Pons (tissue), 1 donor: ENCODE measurements around the gene HTR6.
"Not testable (repeated sequence)": the region's sequence is repeated elsewhere in the genome, so short reads cannot be mapped to it uniquely, and the experiment has no call there.

Experiments used
- DNase-seq: peaks from one replicate; pipeline ENCODE4 v3.0.0-alpha.2; 2016; ENCODE audit warnings: low spot score

Gene HTR6

GRCh38 chr1:19639228-19639627 lies 25.4 kb upstream of the HTR6 start:
- DNase-seq = not testable (repeated sequence)

GRCh38 chr1:19639999-19640362 lies 24.7 kb upstream of the HTR6 start:
- DNase-seq = no peak

GRCh38 chr1:19640363-19641316 lies 24.0 kb upstream of the HTR6 start:
- DNase-seq = no peak

- no peak for DNase-seq
Measured at GRCh38 chr1:19643121-19643520, 21.6 kb upstream of the HTR6 start.

- DNase-seq = no peak
Measured at GRCh38 chr1:19643602-19644394, 20.9 kb upstream of the HTR6 start, which contains the start of gene NBL1. NBL1 (plus strand) TSS chr1:19644311; CDS start chr1:19655031, 10,720 bp downstream.

DNA sequence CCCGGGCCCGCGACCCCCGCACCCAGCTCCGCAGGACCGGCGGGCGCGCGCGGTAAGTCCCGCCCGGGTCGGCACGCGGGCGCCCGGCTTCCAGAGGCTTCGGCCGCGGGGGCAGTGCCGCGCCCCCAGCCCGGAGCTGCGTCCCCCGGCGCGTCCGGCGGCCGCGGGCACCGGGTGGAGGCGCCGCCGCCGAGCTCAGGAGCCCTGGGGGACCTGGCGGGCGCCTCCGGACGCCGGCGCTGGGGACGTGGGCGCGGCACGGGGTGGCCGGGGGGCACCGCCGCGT lies 20.3 kb upstream of the HTR6 start:
- no peak for DNase-seq

GRCh38 chr1:19644681-19645410 lies 19.8 kb upstream of the HTR6 start:
- DNase-seq = no peak

GRCh38 chr1:19645411-19646251 lies 19.0 kb upstream of the HTR6 start:
- DNase-seq = no peak

- no peak for DNase-seq
Measured at GRCh38 chr1:19646377-19647319, 18.0 kb upstream of the HTR6 start.

DNA sequence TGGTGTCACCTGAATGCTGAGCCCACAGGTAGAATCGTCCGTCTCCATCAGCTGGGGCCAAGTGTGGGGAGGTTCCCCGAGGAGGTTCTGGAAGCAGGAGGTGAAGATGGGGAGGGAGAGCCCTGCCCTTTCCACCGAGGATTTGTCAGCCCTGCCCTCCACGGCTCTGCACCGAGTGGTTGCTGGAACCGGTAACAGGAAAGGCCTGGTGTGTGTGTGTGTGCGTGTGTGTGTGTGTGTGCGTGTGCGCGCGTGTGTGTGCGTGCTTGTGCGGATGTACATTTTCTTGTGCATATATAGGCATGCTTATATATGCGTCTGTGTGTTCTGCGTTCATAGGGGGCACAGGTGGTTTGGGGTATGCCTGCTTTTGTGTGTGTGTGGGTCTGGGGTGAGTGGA lies 17.0 kb upstream of the HTR6 start:
- DNase-seq = no peak

DNA sequence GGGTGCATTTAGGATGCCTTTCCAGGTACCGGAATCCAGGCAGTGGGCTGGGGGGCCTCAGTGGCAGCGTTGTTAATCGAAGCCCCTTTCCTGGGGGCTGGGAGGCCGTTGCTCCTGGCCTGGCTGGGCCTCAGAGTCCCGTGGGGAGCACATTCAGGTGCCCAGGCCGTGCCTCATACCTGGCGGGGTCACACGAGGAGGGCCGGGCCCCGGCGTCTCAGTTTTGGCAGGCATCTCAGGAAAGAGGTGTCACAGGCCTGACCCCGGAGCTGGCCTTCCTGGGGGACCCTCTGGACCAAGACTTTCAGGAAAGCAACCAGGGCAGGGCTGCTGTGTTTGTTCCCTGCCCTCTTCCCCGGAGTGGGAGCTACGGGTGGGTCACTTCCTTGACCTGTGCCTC lies 16.4 kb upstream of the HTR6 start:
- no peak for DNase-seq

GRCh38 chr1:19648689-19649088 lies 16.0 kb upstream of the HTR6 start:
- DNase-seq = no peak

- DNase-seq = no peak
Measured at GRCh38 chr1:19650416-19651140, 14.1 kb upstream of the HTR6 start.

- DNase-seq = peak; percentile 46
Measured at GRCh38 chr1:19651141-19651737, 13.4 kb upstream of the HTR6 start.

GRCh38 chr1:19654386-19654785 lies 10.3 kb upstream of the HTR6 start:
- DNase-seq = no peak

DNA sequence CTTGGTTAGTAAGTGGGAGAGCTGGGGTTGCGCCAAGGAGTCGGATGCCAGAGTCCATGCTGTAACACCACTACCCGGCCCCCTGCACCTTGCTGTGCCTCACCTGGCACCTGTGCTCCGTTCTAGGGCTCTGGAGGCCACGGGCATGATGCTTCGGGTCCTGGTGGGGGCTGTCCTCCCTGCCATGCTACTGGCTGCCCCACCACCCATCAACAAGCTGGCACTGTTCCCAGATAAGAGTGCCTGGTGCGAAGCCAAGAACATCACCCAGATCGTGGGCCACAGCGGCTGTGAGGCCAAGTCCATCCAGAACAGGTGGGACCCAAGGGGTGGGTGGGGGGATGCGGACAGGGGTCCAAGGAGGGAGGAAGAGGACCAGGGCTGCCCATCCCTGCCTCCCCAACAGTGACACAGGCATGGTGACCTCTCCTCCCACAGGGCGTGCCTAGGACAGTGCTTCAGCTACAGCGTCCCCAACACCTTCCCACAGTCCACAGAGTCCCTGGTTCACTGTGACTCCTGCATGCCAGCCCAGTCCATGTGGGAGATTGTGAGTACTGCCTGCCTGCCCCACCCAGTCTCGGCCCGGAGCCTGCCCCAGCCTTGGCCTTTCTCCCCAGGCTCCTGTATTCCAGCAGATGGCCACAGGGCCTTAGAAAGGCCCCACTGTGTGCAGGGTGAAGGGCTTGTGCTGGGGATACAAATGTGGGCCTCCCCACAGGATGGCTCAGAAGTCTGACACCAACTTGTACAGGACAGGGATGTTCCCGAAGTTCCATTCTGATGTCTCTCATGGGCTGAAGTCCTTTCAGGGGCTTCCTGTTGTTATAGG lies 9.6 kb upstream of the HTR6 start:
- no peak for DNase-seq

DNA sequence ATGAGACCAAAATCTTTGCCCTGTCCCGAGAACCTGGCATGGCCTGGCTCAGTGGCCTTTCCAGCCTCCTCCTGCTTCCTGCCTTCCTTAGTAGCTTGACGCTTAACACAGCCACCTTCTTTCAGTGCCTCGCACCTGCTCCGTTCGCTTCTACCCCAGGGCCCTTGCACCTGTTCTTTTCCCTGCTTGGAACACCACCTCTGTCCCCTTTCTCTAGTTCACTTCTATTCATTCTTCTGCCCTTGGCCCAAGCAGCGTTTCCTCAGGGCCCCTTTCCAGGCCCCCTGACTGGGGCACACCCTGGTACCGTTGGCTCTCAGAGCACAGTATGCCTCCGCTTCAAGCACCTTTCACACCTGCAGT lies 9.0 kb upstream of the HTR6 start:
- DNase-seq = no peak

- no peak for DNase-seq
Measured at GRCh38 chr1:19656134-19656779, 8.4 kb upstream of the HTR6 start.
